Trophoblast cell (in vitro differentiated cells and primary cell): ENCODE measurements around the gene KRT79.

Experiments
- DNase-seq, 2 donors: peaks; one replicate each; pipeline ENCODE4 v3.0.0-alpha.2; 2016
- H2AFZ ChIP-seq: 2 replicates; pipeline ENCODE4 v1.6.1; 2013; ENCODE audit warnings: low read length, moderate library complexity, mild to moderate bottlenecking; ENCODE audit not compliant: insufficient read depth, poor library complexity
- H2AK5ac ChIP-seq: 2 replicates; pipeline ENCODE4 v1.6.1; 2013; ENCODE audit warnings: mild to moderate bottlenecking, low read length
- H2BK120ac ChIP-seq: 2 replicates; pipeline ENCODE4 v1.6.1; 2013; ENCODE audit warnings: low read length, mild to moderate bottlenecking, moderate library complexity; ENCODE audit not compliant: insufficient read depth, poor library complexity
- H2BK12ac ChIP-seq: 2 replicates; pipeline ENCODE4 v1.6.1; 2013; ENCODE audit warnings: mild to moderate bottlenecking, low read length, moderate library complexity
- H2BK5ac ChIP-seq: 2 replicates; pipeline ENCODE4 v1.6.1; 2013; ENCODE audit warnings: low read length, low read depth, moderate library complexity, mild to moderate bottlenecking; ENCODE audit not compliant: poor library complexity
- H3K14ac ChIP-seq: 2 replicates; pipeline ENCODE4 v1.6.1; 2013; ENCODE audit warnings: mild to moderate bottlenecking, low read length
- H3K18ac ChIP-seq: 2 replicates; pipeline ENCODE4 v1.6.1; 2013; ENCODE audit warnings: mild to moderate bottlenecking, low read length
- H3K23ac ChIP-seq: 2 replicates; pipeline ENCODE4 v1.6.1; 2013; ENCODE audit warnings: low read length
- H3K27ac ChIP-seq: 2 replicates; pipeline ENCODE4 v1.5.1; 2013; ENCODE audit warnings: low read depth, mild to moderate bottlenecking, inconsistent platforms, low read length, moderate library complexity
- H3K27me3 ChIP-seq: 2 replicates; pipeline ENCODE4 v1.6.1; 2013; ENCODE audit warnings: inconsistent platforms, mild to moderate bottlenecking, low read length, moderate library complexity; ENCODE audit not compliant: insufficient read depth
- H3K36me3 ChIP-seq, 2 experiments: 1 replicate in 1 of 2; 2 replicates in 1 of 2; pipeline ENCODE4 v1.6.1; 2013; ENCODE audit warnings: low read length in 2 of 2, mild to moderate bottlenecking in 2 of 2, moderate library complexity in 1 of 2; ENCODE audit not compliant: insufficient read depth in 2 of 2, control insufficient read depth in 1 of 2
- H3K4ac ChIP-seq: 2 replicates; pipeline ENCODE4 v1.6.1; 2013; ENCODE audit warnings: low read depth, mild to moderate bottlenecking, low read length, moderate library complexity
- H3K4me1 ChIP-seq, 2 experiments: 1 replicate in 1 of 2; 2 replicates in 1 of 2; pipeline ENCODE4 v1.6.1; 2013; ENCODE audit warnings: low read length in 2 of 2, mild to moderate bottlenecking in 2 of 2, moderate library complexity in 1 of 2; ENCODE audit not compliant: insufficient read depth in 2 of 2, control insufficient read depth in 1 of 2
- H3K4me2 ChIP-seq: 2 replicates; pipeline ENCODE4 v1.6.1; 2013; ENCODE audit warnings: inconsistent platforms, mild to moderate bottlenecking, low read length, moderate library complexity
- H3K4me3 ChIP-seq: 2 replicates; pipeline ENCODE4 v1.5.1; 2013; ENCODE audit warnings: mild to moderate bottlenecking, low read depth, low read length, inconsistent platforms
- H3K79me1 ChIP-seq: one replicate; pipeline ENCODE4 v1.6.1; 2013; ENCODE audit warnings: low read length
- H3K79me2 ChIP-seq: 2 replicates; pipeline ENCODE4 v1.6.1; 2013; ENCODE audit warnings: low read length, mild to moderate bottlenecking; ENCODE audit not compliant: control insufficient read depth, insufficient read depth, poor library complexity
- H3K9ac ChIP-seq: 2 replicates; pipeline ENCODE4 v1.6.1; 2013; ENCODE audit warnings: mild to moderate bottlenecking, low read length
- H3K9me3 ChIP-seq: 2 replicates; pipeline ENCODE4 v1.6.1; 2013; ENCODE audit warnings: low read depth, mild to moderate bottlenecking, control low read depth, inconsistent platforms, low read length; ENCODE audit not compliant: insufficient read depth
- H4K12ac ChIP-seq: 2 replicates; pipeline ENCODE4 v1.6.1; 2013; ENCODE audit warnings: low read depth, mild to moderate bottlenecking, low read length, moderate library complexity
- H4K8ac ChIP-seq: 2 replicates; pipeline ENCODE4 v1.6.1; 2013; ENCODE audit warnings: low read depth, mild to moderate bottlenecking, low read length, moderate library complexity
- H4K91ac ChIP-seq: one replicate; pipeline ENCODE4 v1.6.1; 2013; ENCODE audit warnings: low read depth, mild to moderate bottlenecking, low read length, moderate library complexity
- WGBS: extraction: QIAGEN DNeasy Blood & Tissue Kit; methylation state at CpG from one replicate; pipeline ENCODE4 v1.1.7; 2013; ENCODE audit warnings: missing lambda C conversion rate; ENCODE audit not compliant: insufficient read length, insufficient coverage; ENCODE audit errors: extremely low coverage; 5-methylcytosine and 5-hydroxymethylcytosine counted together

The KRT79 gene

GRCh38 chr12:52776913-52777395, 57.2 kb downstream of the KRT79 start, which contains the start of gene KRT76:
Gene KRT76, minus strand, starts transcription at chr12:52777345. Its CDS starts 54 bp downstream, at chr12:52777291.
- no peak within 1 kb of the TSS for H3K4me3 ChIP-seq
- no peaks in the 10 kb centered on the region for H3K4me1 ChIP-seq
- no peak within 1 kb of the TSS for H4K91ac ChIP-seq
- no peak within 1 kb of the TSS for H3K18ac ChIP-seq
- no peaks in the 10 kb centered on the region for H3K79me2 ChIP-seq
- no peak within 1 kb of the TSS for H2BK120ac ChIP-seq
- H3K36me3 ChIP-seq = no peaks in the 10 kb centered on the region
- no peak within 1 kb of the TSS for H3K27ac ChIP-seq
- H3K9me3 ChIP-seq = peaks cover 3% of the 10 kb centered on the region
- H3K9ac ChIP-seq = no peak within 1 kb of the TSS
- no peak within 1 kb of the TSS for H2BK12ac ChIP-seq
- DNase-seq = no peak
- H4K8ac ChIP-seq = no peak within 1 kb of the TSS
- no peak within 1 kb of the TSS for H3K23ac ChIP-seq
- H3K79me1 ChIP-seq = no peaks in the 10 kb centered on the region
- H3K27me3 ChIP-seq = peaks cover 8% of the 10 kb centered on the region
- no CpG with 5 or more reads among the region's 8 CpGs for WGBS
- no peak within 1 kb of the TSS for H3K14ac ChIP-seq
- no peak within 1 kb of the TSS for H3K4me2 ChIP-seq
- H4K12ac ChIP-seq = no peak within 1 kb of the TSS
- H2AK5ac ChIP-seq = no peak within 1 kb of the TSS
- H2AFZ ChIP-seq = no peak within 1 kb of the TSS
- H2BK5ac ChIP-seq = no peak within 1 kb of the TSS
- no peak within 1 kb of the TSS for H3K4ac ChIP-seq

DNA sequence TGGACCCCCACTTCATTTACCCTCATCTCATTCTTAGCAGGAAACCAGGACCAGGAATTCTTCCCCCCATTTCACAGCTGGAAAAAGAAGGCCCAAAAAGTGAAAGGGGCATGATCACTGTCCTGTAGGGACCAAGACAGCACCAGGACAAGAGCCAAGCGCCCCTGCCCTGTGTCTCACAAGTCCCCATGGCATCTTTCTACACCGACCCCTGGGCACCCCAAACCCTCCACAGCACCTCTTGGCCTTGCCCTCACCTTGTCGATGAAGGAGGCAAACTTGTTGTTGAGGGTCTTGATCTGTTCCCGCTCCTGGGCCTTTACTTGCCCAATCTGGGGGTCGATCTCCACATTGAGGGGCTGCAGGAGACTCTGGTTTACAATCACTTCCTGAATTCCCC, 57.7 kb downstream of the KRT79 start:
- H4K8ac ChIP-seq = no peak overlapping the region
- no peak overlapping the region for H3K27ac ChIP-seq
- no peak overlapping the region for H3K14ac ChIP-seq
- H3K23ac ChIP-seq = no peak overlapping the region
- H3K79me2 ChIP-seq = no peaks in the 10 kb centered on the region
- H3K9ac ChIP-seq = no peak overlapping the region
- H3K36me3 ChIP-seq = no peaks in the 10 kb centered on the region
- H3K18ac ChIP-seq = no peak overlapping the region
- H3K9me3 ChIP-seq = peaks cover 5% of the 10 kb centered on the region
- no peaks in the 10 kb centered on the region for H3K4me1 ChIP-seq
- no peak overlapping the region for H2BK120ac ChIP-seq
- H4K12ac ChIP-seq = no peak overlapping the region
- no peak overlapping the region for H3K4me3 ChIP-seq
- no peak for DNase-seq
- no peak overlapping the region for H2AFZ ChIP-seq
- H3K4me2 ChIP-seq = no peak overlapping the region
- no peak overlapping the region for H3K4ac ChIP-seq
- H2AK5ac ChIP-seq = no peak overlapping the region
- no peak overlapping the region for H4K91ac ChIP-seq
- peaks cover 8% of the 10 kb centered on the region for H3K27me3 ChIP-seq
- no peak overlapping the region for H2BK5ac ChIP-seq
- no peak overlapping the region for H2BK12ac ChIP-seq
- WGBS = no CpG with 5 or more reads among the region's 5 CpGs
- H3K79me1 ChIP-seq = no peaks in the 10 kb centered on the region

- Histone ChIP-seq H4K12ac (no peak overlapping the region), H3K18ac (no peak overlapping the region), H3K79me1 (no peaks in the 10 kb centered on the region), H3K23ac (no peak overlapping the region), H3K36me3 (no peaks in the 10 kb centered on the region), H4K8ac (no peak overlapping the region), H3K27me3 (peaks cover 4% of the 10 kb centered on the region), H3K9ac (no peak overlapping the region), H3K4ac (no peak overlapping the region), H3K9me3 (peaks cover 3% of the 10 kb centered on the region), H3K4me2 (no peak overlapping the region), H4K91ac (no peak overlapping the region), H2BK120ac (no peak overlapping the region), H2BK12ac (no peak overlapping the region), H2BK5ac (no peak overlapping the region), H3K14ac (no peak overlapping the region), H3K27ac (no peak overlapping the region), H2AFZ (no peak overlapping the region), H2AK5ac (no peak overlapping the region), H3K79me2 (no peaks in the 10 kb centered on the region), H3K4me1 (no peaks in the 10 kb centered on the region), H3K4me3 (no peak overlapping the region)
- DNase-seq = no peak
- WGBS = no CpG with 5 or more reads among the region's 8 CpGs
Observed at GRCh38 chr12:52774629-52775250, 59.4 kb downstream of the KRT79 start.

- no peak overlapping the region for H2AFZ ChIP-seq
- H3K79me1 ChIP-seq = no peaks in the 10 kb centered on the region
- H3K9me3 ChIP-seq = peaks cover 6% of the 10 kb centered on the region
- no peak for DNase-seq
- WGBS = no CpG with 5 or more reads among the region's 3 CpGs
- H4K8ac ChIP-seq = no peak overlapping the region
- H2BK5ac ChIP-seq = no peak overlapping the region
- no peaks in the 10 kb centered on the region for H3K79me2 ChIP-seq
- no peak overlapping the region for H3K4me3 ChIP-seq
- no peak overlapping the region for H3K18ac ChIP-seq
- no peak overlapping the region for H4K91ac ChIP-seq
- no peak overlapping the region for H3K9ac ChIP-seq
- H3K4me1 ChIP-seq = peaks cover 7 to 8% of the 10 kb centered on the region in 2 experiments
- H3K36me3 ChIP-seq = no peaks in the 10 kb centered on the region
- H3K27ac ChIP-seq = no peak overlapping the region
- H2BK12ac ChIP-seq = no peak overlapping the region
- H2BK120ac ChIP-seq = no peak overlapping the region
- H3K14ac ChIP-seq = no peak overlapping the region
- H2AK5ac ChIP-seq = no peak overlapping the region
- no peak overlapping the region for H3K4ac ChIP-seq
- no peak overlapping the region for H3K4me2 ChIP-seq
- H4K12ac ChIP-seq = no peak overlapping the region
- no peak overlapping the region for H3K23ac ChIP-seq
- H3K27me3 ChIP-seq = peaks cover 4% of the 10 kb centered on the region
Observed at GRCh38 chr12:52772772-52773171, 61.3 kb downstream of the KRT79 start.
